WERI-Rb-1 (cell line): ENCODE measurements around the gene CPSF6.

ENCODE experiments used
- DNase-seq: peaks from one replicate; pipeline ENCODE4 v3.0.0-alpha.2; 2020
- H3K27ac ChIP-seq: fragments of 250-450 bp; sonication (Bioruptor Pico); 2 replicates; pipeline ENCODE4 v1.5.1; 2020; ENCODE audit warnings: mild to moderate bottlenecking, moderate library complexity
- H3K27me3 ChIP-seq: fragments of 250-450 bp; sonication (Bioruptor Pico); 2 replicates; pipeline ENCODE4 v1.5.1; 2021; ENCODE audit warnings: mild to moderate bottlenecking, low read depth, moderate library complexity; ENCODE audit not compliant: insufficient read depth, severe bottlenecking
- H3K36me3 ChIP-seq: fragments of 250-450 bp; sonication (Bioruptor Pico); 2 replicates; pipeline ENCODE4 v1.5.1; 2020; ENCODE audit warnings: mild to moderate bottlenecking, moderate library complexity
- H3K4me3 ChIP-seq: 2 replicates; pipeline ENCODE4 v1.5.1; 2011; ENCODE audit warnings: low read depth, mild to moderate bottlenecking, control low read depth, low read length
- H3K9me3 ChIP-seq: fragments of 250-450 bp; sonication (Bioruptor Pico); 2 replicates; pipeline ENCODE4 v1.5.1; 2021; ENCODE audit warnings: mild to moderate bottlenecking, moderate library complexity; ENCODE audit not compliant: severe bottlenecking
- TF ChIP-seq, protein P1 (sequence below): IDR thresholded peaks from 2 replicates; pipeline ENCODE4 v1.5.1; 2011; ENCODE audit warnings: low read depth, mild to moderate bottlenecking, control low read depth, inconsistent platforms, low read length

The CPSF6 gene

DNA sequence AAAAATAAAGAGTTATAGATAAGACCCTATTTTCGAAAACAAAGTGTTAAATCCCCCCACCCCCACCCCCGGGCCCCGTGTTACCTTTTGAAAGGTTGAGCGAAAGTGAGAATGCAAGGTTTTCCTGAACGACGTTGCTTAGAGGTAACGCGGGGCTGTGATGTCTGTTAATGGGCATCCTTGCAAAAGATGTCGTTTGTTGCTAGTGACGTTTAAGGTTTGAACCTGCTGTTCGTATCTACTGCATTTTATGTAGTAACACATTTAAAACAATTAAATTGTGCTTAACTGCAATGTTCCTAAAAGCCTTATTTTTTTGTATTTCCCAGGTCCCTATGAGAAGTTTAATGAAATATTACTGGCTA lies 1.2 kb downstream of the CPSF6 start:
- TF ChIP-seq, protein P1, sequence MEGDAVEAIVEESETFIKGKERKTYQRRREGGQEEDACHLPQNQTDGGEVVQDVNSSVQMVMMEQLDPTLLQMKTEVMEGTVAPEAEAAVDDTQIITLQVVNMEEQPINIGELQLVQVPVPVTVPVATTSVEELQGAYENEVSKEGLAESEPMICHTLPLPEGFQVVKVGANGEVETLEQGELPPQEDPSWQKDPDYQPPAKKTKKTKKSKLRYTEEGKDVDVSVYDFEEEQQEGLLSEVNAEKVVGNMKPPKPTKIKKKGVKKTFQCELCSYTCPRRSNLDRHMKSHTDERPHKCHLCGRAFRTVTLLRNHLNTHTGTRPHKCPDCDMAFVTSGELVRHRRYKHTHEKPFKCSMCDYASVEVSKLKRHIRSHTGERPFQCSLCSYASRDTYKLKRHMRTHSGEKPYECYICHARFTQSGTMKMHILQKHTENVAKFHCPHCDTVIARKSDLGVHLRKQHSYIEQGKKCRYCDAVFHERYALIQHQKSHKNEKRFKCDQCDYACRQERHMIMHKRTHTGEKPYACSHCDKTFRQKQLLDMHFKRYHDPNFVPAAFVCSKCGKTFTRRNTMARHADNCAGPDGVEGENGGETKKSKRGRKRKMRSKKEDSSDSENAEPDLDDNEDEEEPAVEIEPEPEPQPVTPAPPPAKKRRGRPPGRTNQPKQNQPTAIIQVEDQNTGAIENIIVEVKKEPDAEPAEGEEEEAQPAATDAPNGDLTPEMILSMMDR: no peak
- H3K27ac ChIP-seq: peak overlapping the region; percentile 89
- H3K9me3 ChIP-seq: no peaks in the 10 kb centered on the region
- no peaks in the 10 kb centered on the region for H3K27me3 ChIP-seq
- no peak for DNase-seq
- H3K36me3 ChIP-seq: peaks cover 31% of the 10 kb centered on the region
- H3K4me3 ChIP-seq: peak overlapping the region; percentile 94

DNA sequence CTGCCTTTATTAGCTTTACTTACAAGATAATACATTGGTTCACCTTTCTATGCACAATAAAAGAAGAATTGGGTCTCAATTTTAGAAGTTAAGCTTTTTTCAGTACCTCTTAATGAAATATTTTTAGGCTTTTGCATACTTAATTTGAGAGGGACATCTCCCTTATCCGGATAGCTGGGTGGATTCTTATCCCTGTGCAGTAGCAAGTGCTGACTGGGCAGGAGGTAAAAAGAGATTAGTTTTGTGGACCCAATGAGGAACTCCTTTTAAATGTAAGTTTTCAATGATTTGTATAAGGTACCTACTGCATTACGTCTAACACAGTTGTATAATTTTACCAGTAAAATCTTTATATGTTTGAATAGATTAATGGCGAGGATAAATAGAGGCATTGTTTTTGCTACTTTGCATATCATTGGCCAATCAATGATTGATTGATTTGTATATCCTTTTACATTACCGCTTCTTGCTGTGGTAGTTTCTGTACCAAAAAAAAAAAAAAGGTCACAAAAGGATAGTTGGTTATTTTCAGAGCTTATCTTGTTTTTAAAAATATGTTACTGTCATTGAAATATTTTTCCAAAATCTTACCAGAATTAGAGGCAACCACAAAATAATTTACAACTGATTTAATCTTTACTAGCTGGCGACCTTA lies 2.2 kb downstream of the CPSF6 start:
- Histone ChIP-seq H3K36me3 (peaks cover 31% of the 10 kb centered on the region), H3K27ac (no peak overlapping the region), H3K9me3 (no peaks in the 10 kb centered on the region), H3K27me3 (no peaks in the 10 kb centered on the region), H3K4me3 (peak overlapping the region; percentile 94)
- no peak for DNase-seq
- TF ChIP-seq, protein P1: no peak

DNA sequence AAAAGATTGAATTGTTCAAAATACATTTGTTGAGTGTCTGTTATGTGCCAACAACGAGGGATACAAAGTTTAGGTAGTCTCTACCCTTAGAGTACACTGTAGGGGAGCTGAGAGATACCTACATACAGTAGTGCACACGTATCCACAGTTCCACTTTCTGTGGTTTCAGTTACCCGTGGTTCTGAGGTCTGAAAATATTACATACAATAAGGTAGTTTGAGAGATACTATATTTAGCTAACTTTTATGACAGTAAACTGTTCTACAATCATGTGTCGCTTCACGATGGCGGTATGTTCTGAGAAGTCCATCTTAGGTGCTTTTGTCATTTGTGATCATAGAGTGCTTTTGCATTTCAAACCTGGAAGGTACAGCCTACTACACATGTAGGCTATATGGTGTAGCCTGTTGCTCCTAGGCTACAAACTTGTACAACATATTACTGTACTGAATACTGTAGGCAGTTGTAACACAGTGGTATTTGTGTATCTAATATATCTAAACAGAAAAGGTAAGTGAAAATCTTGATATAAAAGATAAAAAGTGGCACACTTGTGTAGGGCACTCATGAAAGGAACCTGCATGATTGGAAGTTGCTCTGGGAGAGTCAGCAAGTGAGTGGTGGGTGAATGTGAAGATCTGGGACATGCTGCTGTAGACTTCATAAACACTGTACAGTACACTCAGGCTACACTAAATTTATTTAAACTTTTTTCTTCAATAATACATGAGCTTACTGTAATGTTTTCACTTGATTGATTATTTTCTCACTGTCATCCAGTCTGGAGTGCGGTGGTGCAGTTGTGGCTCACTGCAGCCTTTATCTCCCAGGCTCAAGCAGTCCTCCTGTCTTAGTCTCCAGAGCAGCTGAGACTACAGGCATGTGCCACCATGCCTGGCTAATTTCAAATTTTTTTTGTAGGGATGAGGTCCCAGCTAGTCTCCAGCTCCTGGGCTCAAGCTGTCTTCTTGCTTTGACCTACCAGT lies 4.0 kb downstream of the CPSF6 start:
- H3K4me3 ChIP-seq: no peak overlapping the region
- TF ChIP-seq, protein P1: no peak
- no peaks in the 10 kb centered on the region for H3K27me3 ChIP-seq
- H3K9me3 ChIP-seq: no peaks in the 10 kb centered on the region
- H3K27ac ChIP-seq: no peak overlapping the region
- H3K36me3 ChIP-seq: peaks cover 43% of the 10 kb centered on the region
- no peak for DNase-seq

DNA sequence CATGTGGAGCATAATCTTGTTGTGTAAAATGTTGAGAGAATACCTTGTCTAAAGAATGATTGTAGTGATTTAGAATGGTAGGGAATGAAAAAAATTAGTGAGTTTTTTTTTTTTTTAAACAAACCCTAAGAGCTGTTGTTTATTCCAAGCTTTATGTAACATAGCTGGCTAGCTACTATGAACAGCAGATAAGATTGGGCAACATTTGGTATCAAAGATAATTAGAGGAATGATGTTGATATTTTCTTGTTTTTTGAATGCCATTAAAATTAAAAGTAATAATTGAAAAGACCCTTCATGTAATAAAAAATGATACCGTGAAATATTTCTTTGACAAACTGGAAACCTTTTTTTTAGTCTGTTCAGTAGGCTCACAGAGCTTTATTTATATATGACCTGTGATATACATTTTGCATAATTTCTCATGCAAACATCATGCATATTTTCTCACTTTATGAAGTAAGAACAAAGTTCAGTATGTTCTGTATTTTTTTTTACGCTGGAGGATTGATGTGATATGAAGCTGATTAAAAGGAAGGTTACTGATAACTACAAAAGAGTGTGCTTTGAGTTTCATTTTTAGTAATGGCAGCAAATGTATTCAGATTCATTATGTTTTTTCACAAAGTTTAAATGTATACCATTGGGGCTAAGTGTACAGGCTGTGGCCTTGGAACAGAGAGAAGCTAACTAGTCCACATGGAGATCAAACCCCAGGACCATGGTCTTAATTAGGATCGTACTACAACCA lies 8.1 kb downstream of the CPSF6 start:
- TF ChIP-seq, protein P1: no peak
- H3K36me3 ChIP-seq: peaks cover 37% of the 10 kb centered on the region
- DNase-seq: no peak
- no peak overlapping the region for H3K27ac ChIP-seq
- H3K9me3 ChIP-seq: no peaks in the 10 kb centered on the region
- no peaks in the 10 kb centered on the region for H3K27me3 ChIP-seq
- H3K4me3 ChIP-seq: no peak overlapping the region

DNA sequence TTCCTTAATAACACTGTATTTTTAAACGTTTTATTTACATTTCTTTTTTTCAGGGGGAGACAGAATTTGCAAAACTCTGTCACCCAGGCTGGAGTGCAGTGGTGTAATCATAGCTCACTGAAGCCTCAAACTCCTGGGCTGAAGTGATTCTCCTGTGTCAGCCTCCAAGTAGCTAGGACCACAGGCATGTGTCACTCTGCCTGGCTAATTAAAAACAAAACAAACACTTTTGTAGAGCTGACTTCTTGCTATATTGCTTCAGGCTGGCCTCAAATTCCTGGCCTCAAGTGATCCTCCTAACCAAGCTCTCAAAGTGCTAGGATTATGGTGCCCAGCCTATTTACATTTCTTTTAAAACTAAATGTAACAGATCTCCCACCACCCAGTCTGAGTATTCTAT lies 12.7 kb downstream of the CPSF6 start:
- no peak for DNase-seq
- H3K27me3 ChIP-seq: no peaks in the 10 kb centered on the region
- H3K9me3 ChIP-seq: no peaks in the 10 kb centered on the region
- no peak overlapping the region for H3K4me3 ChIP-seq
- peaks cover 50% of the 10 kb centered on the region for H3K36me3 ChIP-seq
- TF ChIP-seq, protein P1: no peak
- no peak overlapping the region for H3K27ac ChIP-seq
